Activated CD8-positive, alpha-beta T cell treated with anti-CD3 and anti-CD28 coated beads for 36 hours (primary cell): ENCODE data around the gene SERPINB6. TPM values are rescaled to one million over a fixed set of nuclear protein-coding genes. Genes with fewer than 3 reads are reported as not detected.
"Not testable (repeated sequence)": the region's sequence is repeated elsewhere in the genome, so short reads cannot be mapped to it uniquely, and the experiment has no call there.

Experiments used
- ATAC-seq: fragments of 200-7000 bp; cut with Tn5 transposase; one replicate; pipeline ENCODE4 v1.10.0; 2021; ENCODE audit warnings: mild to moderate bottlenecking, moderate library complexity
- CTCF ChIA-PET: fragments of 350-600 bp; sonication (Branson Sonifier 250); formaldehyde crosslinking; loops from one replicate; lab custom pipeline; 2021; ENCODE audit warnings: antibody characterized with exemption; lab: Charles Lee
- POLR2A ChIA-PET: fragments of 350-600 bp; sonication (Branson Sonifier 250); formaldehyde crosslinking; loops from one replicate; lab custom pipeline; 2021; ENCODE audit warnings: antibody characterized with exemption; lab: Charles Lee
- DNase-seq: peaks from one replicate; pipeline ENCODE4 v3.0.0-alpha.2; 2020
- H3K27ac Mint-ChIP-seq: one replicate; pipeline ENCODE4 v1.8.0; 2021; ENCODE audit warnings: mild to moderate bottlenecking, mixed read lengths
- H3K27me3 Mint-ChIP-seq: one replicate; pipeline ENCODE4 v1.8.0; 2021; ENCODE audit warnings: mixed read lengths
- H3K36me3 Mint-ChIP-seq: one replicate; pipeline ENCODE4 v1.8.0; 2021; ENCODE audit warnings: low read depth, mixed read lengths
- H3K4me1 Mint-ChIP-seq: one replicate; pipeline ENCODE4 v1.8.0; 2021; ENCODE audit warnings: low read depth, mixed read lengths
- H3K4me3 Mint-ChIP-seq: one replicate; pipeline ENCODE4 v1.8.0; 2021; ENCODE audit warnings: mild to moderate bottlenecking, moderate library complexity, mixed read lengths
- H3K9me3 Mint-ChIP-seq: one replicate; pipeline ENCODE4 v1.8.0; 2021; ENCODE audit warnings: mixed read lengths
- CTCF ChIP-seq: fragments of 200-600 bp; IDR thresholded peaks from one replicate; pipeline ENCODE4 v1.8.0; 2022; ENCODE audit warnings: antibody characterized with exemption, mild to moderate bottlenecking
- intact Hi-C: fragments of 100-400 bp; cut with micrococcal nuclease; formaldehyde crosslinking; loops from one replicate; pipeline ENCODE4 v1.10.0; 2022
- total RNA-seq, 2 experiments: library from RNA; stranded (reverse); gene quantifications; one replicate each; pipeline ENCODE4 v1.2.3, GENCODE V29; 2021

SERPINB6 gene
- total RNA-seq, 2 experiments from 2014 or later: 52.2 to 53.8 TPM

GRCh38 chr6:2938004-2938631 lies 33.2 kb downstream of the SERPINB6 start:
- ATAC-seq: no peak
- DNase-seq: no peak
- Mint-ChIP-seq H3K27me3 (no peaks in the 10 kb centered on the region), H3K27ac (peak overlapping the region; percentile 94), H3K4me1 (peaks cover 60% of the 10 kb centered on the region), H3K9me3 (peaks cover 27% of the 10 kb centered on the region), H3K4me3 (peak overlapping the region; percentile 8), H3K36me3 (peaks cover 29% of the 10 kb centered on the region)
- no peak for TF ChIP-seq CTCF
- intact Hi-C loops: no loop called here
- ChIA-PET CTCF (interaction anchor here (1.0 to 2.2 kb wide), 2 partner anchors 14 to 52 kb away, joined by 5 to 13 read pairs; no protein-coding TSS in a partner anchor), POLR2A (interaction anchor here (0.6 to 3.6 kb wide), 6 partner anchors 19 to 170 kb away, joined by 3 to 20 read pairs (median 3); no protein-coding TSS in a partner anchor)

GRCh38 chr6:2937627-2938003 lies 33.8 kb downstream of the SERPINB6 start:
- Mint-ChIP-seq H3K9me3 (peaks cover 27% of the 10 kb centered on the region), H3K4me3 (peak overlapping the region; percentile 64), H3K27ac (peak overlapping the region; percentile 94), H3K36me3 (peaks cover 29% of the 10 kb centered on the region), H3K27me3 (no peaks in the 10 kb centered on the region), H3K4me1 (peaks cover 55% of the 10 kb centered on the region)
- POLR2A ChIA-PET: interaction anchor here (0.7 to 3.6 kb wide), 9 partner anchors 10 to 130 kb away, joined by 3 to 20 read pairs (median 4); partner anchors contain the start of gene RIPK1
- ATAC-seq (no peak), DNase-seq (no peak)
- CTCF ChIA-PET: interaction anchor here (1.0 to 9.9 kb wide), 5 partner anchors 15 to 144 kb away, joined by 5 to 180 read pairs (median 13); no protein-coding TSS in a partner anchor
- TF ChIP-seq CTCF: no peak
- intact Hi-C loops: no loop called here

- no peaks in the 10 kb centered on the region for H3K27me3 Mint-ChIP-seq
- peaks cover 55% of the 10 kb centered on the region for H3K4me1 Mint-ChIP-seq
- ChIA-PET CTCF (interaction anchor here (0.9 to 9.9 kb wide), 16 partner anchors 9 to 301 kb away, joined by 3 to 180 read pairs (median 6); partner anchors contain the start of genes SERPINB1 and SERPINB9), POLR2A (interaction anchor here (0.7 to 3.6 kb wide), 10 partner anchors 12 to 144 kb away, joined by 3 to 20 read pairs (median 6); partner anchors contain the start of genes SERPINB1 and SERPINB9)
- no peak overlapping the region for H3K4me3 Mint-ChIP-seq
- intact Hi-C loops: no loop called here
- peaks cover 23% of the 10 kb centered on the region for H3K9me3 Mint-ChIP-seq
- ATAC-seq: no peak
- TF ChIP-seq CTCF: no peak
- no peak for DNase-seq
- no peak overlapping the region for H3K27ac Mint-ChIP-seq
- H3K36me3 Mint-ChIP-seq: peaks cover 24% of the 10 kb centered on the region
These were observed 35.6 kb downstream of the SERPINB6 start for GRCh38 chr6:2935566-2936291.

- H3K36me3 Mint-ChIP-seq: peaks cover 20% of the 10 kb centered on the region
- H3K27me3 Mint-ChIP-seq: no peaks in the 10 kb centered on the region
- peaks cover 18% of the 10 kb centered on the region for H3K9me3 Mint-ChIP-seq
- intact Hi-C loops: loop anchor here (5.0 kb wide), 1 partner anchor 87 kb away; no protein-coding TSS in a partner anchor
- no peak for TF ChIP-seq CTCF
- ChIA-PET POLR2A (interaction anchor here (1.0 to 2.5 kb wide), 3 partner anchors 55 to 87 kb away, joined by 4 to 6 read pairs (median 5); no protein-coding TSS in a partner anchor), CTCF (interaction anchor here (1.1 to 9.9 kb wide), 10 partner anchors 18 to 140 kb away, joined by 3 to 180 read pairs (median 12); partner anchors contain the start of genes SERPINB1 and SERPINB9)
- H3K4me1 Mint-ChIP-seq: peaks cover 45% of the 10 kb centered on the region
- no peak for DNase-seq
- no peak for ATAC-seq
- no peak overlapping the region for H3K4me3 Mint-ChIP-seq
- no peak overlapping the region for H3K27ac Mint-ChIP-seq
These were observed 37.3 kb downstream of the SERPINB6 start for GRCh38 chr6:2934057-2934456.

- Mint-ChIP-seq H3K36me3 (peaks cover 14% of the 10 kb centered on the region), H3K9me3 (peaks cover 12% of the 10 kb centered on the region), H3K4me1 (peaks cover 34% of the 10 kb centered on the region)
- intact Hi-C loops: loop anchor here (5.0 kb wide), 1 partner anchor 86 kb away; no protein-coding TSS in a partner anchor
- not testable (repeated sequence) for H3K4me3 Mint-ChIP-seq, ATAC-seq, H3K27ac Mint-ChIP-seq, DNase-seq, H3K27me3 Mint-ChIP-seq
- ChIA-PET POLR2A (interaction anchor here (0.6 to 2.5 kb wide), 6 partner anchors 10 to 94 kb away, joined by 3 to 6 read pairs (median 4); no protein-coding TSS in a partner anchor), CTCF (interaction anchor here (1.0 to 9.9 kb wide), 29 partner anchors 7 to 167 kb away, joined by 3 to 180 read pairs (median 7); partner anchors contain the start of genes SERPINB1, SERPINB9 and WRNIP1)
These were observed 38.5 kb downstream of the SERPINB6 start for GRCh38 chr6:2932911-2933310.
